LNCaP clone FGC (cell line): ENCODE data around the gene CHERP.
A peak's percentile ranks its signal among the peaks of the same experiment; 100 is the strongest.

ENCODE experiments used
- DNase-seq: peaks from one replicate; pipeline ENCODE4 v3.0.0-alpha.2; 2011; ENCODE audit warnings: low read depth
- H3K4me3 ChIP-seq: 2 replicates; pipeline ENCODE4 v1.5.1; 2011; ENCODE audit warnings: mild to moderate bottlenecking, low read depth, low read length, control low read depth
- TF ChIP-seq, protein P1 (sequence below): IDR thresholded peaks from 2 replicates; pipeline ENCODE4 v1.5.1; 2012; ENCODE audit warnings: mild to moderate bottlenecking; ENCODE audit not compliant: control insufficient read depth, insufficient read depth; ENCODE audit errors: extremely low read depth

The CHERP gene

DNA sequence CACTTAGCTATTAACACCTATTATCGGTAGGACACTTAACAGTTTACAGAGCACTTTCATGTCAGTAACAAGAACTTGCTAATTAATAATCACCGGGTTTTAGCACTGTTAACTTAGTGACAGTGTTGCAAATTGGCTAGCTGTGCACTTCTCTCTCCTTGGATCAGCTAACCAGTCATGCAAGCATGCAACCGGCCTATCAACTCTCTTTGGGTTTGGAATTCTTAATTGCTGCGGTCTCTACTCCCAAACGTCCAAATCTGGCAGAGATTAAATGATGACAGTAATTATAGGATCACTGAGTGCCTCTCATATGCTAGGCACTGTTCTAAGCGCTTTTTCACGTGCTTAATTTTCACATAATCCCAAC, 71.7 kb downstream of the CHERP start:
- peak overlapping the region; percentile 77 for H3K4me3 ChIP-seq
- no peak for DNase-seq
- TF ChIP-seq, protein P1, sequence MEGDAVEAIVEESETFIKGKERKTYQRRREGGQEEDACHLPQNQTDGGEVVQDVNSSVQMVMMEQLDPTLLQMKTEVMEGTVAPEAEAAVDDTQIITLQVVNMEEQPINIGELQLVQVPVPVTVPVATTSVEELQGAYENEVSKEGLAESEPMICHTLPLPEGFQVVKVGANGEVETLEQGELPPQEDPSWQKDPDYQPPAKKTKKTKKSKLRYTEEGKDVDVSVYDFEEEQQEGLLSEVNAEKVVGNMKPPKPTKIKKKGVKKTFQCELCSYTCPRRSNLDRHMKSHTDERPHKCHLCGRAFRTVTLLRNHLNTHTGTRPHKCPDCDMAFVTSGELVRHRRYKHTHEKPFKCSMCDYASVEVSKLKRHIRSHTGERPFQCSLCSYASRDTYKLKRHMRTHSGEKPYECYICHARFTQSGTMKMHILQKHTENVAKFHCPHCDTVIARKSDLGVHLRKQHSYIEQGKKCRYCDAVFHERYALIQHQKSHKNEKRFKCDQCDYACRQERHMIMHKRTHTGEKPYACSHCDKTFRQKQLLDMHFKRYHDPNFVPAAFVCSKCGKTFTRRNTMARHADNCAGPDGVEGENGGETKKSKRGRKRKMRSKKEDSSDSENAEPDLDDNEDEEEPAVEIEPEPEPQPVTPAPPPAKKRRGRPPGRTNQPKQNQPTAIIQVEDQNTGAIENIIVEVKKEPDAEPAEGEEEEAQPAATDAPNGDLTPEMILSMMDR, result no peak
